ENCODE results near the gene ATP5F1E.
"Not testable (repeated sequence)": the region's sequence is repeated elsewhere in the genome, so short reads cannot be mapped to it uniquely, and the experiment has no call there.

Gene ATP5F1E

DNA sequence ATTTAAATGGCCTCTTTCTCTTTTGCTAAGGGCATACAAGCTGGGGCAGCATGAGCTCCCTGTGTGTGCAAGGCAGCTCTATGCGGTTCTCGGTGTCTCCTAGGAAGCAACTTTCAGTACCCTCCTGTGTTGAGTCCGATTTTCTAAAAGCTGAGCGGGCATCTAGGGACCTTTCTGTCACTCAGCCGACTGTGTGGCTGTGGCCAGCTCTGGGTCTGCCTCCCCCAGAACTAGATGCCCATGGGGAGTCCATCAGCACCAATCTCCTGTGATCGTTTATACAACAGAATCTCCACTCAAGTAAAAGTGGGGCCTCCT, 43.6 kb downstream of the ATP5F1E start:
- DNase-seq: no peak

DNA sequence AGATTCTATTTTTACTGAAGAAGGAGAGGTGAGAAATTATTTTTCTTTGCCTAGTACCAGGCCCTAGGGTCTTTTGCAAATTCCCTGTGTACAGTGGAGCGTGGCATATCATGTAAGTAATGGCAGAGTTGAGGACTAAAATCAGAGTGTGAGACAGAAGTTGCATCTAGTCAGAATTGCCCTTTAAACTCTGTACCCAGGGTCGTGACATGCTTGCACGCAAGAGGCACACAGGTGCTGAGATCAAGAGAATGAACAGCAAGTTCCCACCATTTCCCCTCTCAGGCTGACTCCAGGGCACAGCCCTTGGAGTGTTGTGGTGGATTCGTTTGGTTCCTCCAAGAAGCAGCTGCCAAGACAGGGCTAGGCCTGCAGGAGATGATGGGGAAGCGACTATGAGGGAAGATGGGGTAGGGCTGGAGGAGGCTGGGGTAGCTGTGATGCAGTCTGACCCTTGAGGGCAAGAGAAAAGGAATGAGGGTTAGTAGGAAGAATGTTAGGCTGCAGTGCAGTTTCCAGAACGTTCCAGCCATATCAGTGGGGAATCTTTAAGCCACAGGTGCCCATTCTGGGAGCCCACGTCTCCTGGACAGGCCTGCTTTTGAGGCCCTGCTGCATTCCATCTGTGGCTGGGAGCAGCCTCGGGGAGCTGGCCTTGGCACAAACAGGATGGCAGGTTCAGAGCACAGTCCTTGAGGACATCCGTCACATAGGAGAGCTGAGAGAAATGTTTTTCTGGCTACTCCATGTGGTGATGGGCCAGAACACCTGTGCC, 44.2 kb downstream of the ATP5F1E start:
- DNase-seq: no peak

DNA sequence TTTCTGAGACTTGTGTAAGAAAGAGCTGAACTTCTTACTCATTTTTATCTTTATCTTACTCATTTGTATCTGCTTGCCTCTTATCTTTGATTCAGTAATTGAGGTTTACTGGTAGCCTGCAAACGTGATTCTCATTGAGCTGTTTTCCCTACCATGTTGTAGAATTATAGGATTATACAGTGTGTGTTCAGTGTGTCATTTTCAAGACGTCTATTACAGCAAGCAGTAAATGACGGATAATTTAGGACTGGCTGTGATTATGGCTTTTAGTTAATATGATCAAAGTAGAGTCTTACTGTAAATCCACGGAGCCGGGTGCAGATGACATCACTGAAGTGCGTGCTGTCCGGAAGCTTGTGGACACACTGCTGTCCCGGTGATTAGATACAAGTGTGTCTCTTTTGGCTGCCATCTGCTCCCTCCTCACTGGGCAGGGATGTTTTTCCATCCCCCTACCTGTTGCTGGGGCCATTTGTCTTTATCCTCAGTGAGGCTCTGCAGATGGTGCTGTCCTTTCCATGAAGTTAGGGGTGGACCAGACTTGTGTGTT, 45.1 kb downstream of the ATP5F1E start:
- DNase-seq: no peak

DNA sequence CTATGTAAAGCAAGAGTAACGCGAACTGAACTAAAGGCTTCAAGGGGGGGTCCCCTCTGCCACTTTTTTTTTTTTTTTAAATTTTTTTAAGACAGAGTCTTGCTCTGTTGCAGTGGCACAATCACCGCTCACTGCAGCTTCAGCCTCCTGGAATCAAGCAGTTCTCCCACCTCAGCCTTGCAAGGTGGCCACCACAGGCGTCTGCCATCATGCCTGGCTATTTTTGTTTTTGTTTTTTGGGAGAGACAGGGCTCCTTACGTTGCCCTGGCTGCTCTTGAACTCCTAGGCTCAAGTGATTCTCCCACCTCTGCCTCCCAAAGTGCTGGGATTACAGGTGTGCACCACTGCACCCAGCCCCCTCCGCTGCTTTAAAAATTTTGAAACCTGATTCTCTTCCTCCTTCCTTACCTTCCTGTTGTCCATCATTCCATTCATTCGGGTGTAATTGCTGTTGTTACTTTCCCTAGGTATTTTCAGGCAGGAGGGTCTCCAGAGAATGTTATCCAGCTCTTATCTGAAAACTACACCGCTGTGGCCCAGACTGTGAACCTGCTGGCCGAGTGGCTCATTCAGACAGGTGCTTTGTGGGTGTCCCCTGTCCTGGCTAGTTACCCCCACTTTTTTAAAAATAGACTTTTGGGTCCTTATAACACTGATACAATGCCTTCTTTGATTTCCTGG, 45.7 kb downstream of the ATP5F1E start:
- no peak for DNase-seq

DNA sequence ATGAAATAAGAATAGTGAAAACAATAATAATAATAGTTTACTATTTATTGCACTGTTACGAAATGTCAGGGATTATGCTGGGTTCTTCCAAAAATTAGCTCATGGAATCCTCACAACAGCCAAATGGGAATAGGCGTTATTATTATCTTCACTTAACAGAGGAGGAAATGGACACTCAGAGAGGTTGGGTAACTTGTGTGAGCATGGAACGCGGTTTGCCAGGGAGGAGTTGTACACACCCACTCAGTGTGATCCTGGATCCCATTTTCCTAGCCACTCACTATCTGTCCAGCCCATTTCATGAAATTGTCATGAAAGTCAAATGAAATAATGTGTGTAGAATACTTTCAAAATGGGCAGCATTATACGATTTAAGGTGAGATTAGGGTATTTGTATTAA, 46.5 kb downstream of the ATP5F1E start:
- DNase-seq: no peak

DNA sequence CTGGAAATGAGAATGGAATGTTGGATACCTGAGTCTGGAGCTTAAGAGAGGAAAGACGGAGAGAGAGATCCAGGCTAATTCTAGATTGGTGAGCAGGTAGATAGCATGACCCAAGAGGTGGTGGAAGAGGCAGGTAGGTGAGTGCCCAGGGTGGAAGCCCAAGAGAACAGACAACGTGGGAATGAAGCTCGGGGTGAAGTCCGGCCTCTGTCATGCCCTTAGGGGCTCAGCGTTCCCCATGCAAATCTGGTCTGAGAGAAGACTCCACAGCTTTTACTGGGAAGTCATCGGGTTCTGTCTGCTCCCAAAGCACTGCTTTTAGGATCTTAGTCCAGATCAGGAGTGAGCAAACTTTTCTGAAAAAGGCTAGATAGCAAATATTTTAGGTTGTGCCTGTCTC, 47.4 kb downstream of the ATP5F1E start:
- DNase-seq: no peak

DNA sequence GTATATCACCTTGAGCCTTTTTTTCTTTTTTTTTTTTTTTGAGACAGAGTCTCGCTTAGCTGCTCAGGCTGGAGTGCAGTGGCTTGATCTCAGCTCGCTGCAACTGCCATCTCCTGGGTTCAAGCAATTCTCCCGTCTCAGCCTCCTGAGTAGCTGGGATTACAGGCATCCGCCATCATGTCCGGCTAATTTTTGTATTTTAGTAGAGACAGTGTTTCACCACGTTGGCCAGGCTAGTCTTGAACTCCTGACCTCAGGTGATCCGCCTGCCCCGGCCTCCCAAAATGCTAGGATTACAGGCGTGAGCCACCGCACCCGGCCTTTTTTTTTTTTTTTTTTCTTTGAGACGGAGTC, 49.0 kb downstream of the ATP5F1E start:
- DNase-seq: not testable (repeated sequence)

DNA sequence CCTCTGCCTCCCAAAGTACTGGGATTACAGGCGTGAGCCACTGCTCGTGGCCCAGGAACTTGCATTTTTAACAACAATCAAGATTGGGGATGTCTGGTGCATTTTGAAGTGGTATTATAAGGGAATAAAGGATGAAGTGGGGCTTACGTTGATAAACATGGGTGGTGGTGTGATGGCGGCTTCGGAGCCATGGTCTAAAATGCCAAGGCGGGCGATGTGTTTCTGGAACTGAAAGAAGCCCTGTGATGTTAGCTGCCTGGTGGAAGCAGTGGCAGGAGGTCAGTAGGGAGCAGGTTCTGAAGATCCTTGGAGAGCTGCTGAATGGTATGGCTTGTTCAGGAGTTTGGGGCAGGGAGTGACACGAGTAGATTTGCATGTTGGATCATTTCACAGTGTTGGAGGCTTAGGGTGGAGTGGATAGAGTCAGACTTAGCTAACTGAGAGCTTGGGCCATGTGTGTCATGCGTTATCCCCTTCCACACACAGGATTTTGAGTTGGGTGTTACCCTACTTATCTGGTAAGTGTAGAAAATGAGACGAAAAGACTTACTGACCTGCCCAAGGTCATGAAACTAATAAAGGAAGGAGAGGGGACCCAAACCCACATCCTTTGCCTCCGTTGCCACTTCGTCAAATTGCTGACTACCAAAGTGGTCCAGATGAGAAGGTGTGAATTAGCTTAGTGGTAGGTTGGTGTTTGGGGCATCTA, 49.6 kb downstream of the ATP5F1E start:
- DNase-seq: no peak

DNA sequence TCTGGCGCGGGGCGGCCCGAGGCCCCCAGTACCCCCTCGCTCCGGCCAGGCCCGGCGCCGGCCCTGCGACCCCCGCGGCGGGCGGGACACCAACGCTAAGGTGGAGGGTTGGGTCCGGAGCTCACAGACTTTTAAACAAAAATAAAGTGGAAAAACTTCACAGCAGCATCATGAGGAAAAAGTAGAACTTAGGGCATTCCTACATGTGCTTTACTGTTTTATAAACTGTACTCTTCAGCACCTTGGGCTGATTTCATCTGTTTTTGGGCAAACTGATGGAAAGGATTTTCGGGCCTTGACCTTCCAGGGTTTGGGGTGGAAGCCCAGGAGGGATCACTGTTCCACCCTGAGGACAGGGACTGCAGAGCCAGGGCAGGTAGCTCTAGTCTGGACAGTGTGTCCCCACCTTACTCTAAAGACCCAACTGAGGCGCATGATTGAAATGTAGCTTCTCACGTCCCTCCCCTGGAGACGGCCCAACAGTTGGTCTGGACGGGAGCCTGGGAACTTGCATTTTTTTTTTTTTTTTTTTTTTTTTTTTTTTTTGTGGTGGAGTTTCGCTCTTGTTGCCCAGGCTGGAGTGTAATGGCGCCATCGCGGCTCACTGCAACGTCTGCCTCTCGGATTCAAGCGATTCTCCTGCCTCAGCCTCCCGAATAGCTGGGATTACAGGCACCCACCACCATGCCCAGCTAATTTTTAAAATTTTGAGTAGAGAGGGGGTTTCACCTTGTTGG, 50.3 kb downstream of the ATP5F1E start:
- no peak for DNase-seq

DNA sequence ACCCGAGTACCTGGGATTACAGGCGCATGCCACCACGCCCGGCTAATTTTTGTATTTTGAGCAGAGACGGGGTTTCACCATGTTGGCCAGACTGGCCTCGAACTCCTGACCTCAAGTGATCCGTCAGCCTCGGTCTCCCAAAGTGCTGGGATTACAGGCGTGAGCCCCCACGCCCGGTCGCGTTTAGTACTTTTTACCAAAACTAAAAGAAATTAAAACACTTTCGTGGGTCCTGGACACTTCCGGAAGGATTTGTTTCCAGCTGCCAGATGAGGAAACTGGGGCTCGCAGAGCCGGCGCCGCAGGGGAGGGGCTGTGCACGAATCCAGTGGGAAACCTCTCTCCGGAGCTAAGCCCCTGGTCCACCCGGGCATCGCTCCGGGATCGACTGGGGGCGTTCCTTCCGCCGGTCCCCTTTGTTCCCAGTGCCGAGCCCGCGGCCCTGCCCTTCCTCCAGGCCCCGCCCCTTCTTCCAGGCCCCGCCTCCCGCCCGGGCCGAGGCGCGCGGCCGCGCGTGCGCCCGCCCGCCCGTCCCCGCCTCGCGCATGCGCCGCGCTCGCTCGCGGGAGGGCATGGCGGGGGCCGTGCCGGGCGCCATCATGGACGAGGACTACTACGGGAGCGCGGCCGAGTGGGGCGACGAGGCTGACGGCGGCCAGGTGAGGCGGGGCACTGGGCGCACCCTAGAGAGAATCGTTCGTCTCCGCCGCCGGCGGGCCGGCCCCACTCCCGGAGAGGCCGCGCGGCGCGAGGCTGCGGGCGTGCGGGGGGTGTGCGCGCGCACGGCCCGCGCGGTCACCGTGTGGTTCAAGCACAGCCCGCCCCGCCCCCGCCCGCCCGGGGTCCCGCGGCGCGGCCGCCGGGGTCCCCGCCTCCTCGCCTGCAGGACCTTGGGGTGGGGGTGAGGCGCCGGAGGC, 51.2 kb downstream of the ATP5F1E start, which contains the start of gene NELFCD:
Gene NELFCD (plus strand): TSS at position 546 of the 917 bp plus-strand sequence. CDS start 54 bp downstream, at position 600.
- DNase-seq: peak; percentile 92 to 99 (median 96)

DNA sequence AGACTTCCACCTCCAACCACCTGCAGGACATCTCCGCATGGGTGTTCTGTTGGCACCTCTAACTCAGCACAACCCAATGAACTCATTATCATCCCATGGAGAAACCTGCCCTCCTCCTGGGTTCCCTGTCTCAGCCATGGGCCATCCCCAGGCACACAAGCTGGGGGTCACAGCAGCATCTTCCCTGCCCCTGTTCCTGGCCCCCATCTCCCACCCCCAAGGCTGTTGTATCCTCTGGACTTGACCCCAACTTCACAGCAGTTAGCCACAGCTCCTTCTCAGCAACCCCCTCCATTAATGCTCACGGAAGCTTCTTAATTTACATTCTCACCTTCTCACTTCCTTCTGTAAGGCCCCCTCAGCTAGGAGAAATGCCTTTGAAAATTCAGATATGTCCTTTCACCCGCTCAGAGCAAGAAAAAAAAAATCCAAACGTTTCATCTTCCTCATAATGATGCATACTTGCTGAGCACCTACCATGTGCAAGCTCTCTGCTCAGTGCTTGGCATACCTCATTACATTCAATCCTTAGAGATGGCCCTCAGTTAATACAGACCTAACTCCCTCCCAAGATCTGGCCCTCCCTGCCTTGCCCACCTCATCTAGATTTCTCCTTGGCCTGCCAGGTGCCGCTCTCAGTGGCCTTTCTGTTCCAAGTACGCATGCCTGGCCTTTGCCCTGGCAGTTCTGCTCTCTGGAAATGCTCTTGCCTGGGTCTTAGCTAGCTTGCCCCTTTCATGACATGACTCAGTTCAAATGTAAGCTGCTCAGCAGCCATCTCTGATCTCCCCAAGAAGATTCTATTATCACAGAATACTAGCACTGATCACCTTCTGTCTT, 53.6 kb downstream of the ATP5F1E start:
- no peak for DNase-seq

DNA sequence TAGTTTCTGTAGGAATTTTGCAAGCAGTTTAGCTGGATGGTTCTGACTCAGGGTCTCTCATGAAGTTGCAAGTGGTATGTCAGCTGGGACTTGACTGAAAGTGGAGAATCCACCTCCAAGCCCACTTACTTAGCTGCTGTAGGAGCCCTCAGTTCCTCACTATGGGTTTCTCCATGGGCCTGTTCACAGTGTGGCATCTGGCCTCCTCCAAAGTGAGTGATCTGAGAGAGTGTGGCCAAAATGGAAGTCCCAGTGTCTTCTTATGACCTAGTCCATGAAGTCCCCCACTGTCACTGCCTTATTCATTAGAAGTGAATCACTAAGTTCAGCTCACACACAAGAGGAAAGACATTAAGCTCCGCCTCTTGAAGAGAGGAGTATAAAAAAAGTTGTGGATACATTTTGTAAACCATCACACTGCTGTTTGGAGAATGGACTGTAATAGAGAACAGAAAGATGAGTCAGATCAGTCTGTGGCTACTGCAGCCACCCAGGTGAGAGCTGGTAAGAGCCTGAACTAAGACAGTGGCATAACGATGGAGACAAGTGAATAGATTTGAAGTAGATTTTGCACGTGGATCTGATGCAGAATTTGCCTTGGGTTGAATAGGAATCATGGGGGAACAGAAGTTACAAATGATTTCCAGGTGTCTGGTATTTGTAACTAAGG, 55.9 kb downstream of the ATP5F1E start:
- no peak for DNase-seq

Measured in suppressor macrophage (primary cell).